Measurements from ENCODE around the gene SEC11A. TPM values are rescaled to one million over a fixed set of nuclear protein-coding genes. Genes with fewer than 3 reads are reported as not detected.

Gene SEC11A
- total and polyA plus RNA-seq, 4 donors: 56.7 to 90.2 (median 71.3) TPM

GRCh38 chr15:84658788-84659411 is 57.0 kb downstream of the SEC11A start:
- Histone ChIP-seq H3K9me3 (ENCODE audit: control insufficient read depth in 4 of 4, low read length in 3 of 4) (no peaks in the 10 kb centered on the region), H3K27ac (ENCODE audit: low read depth in 1 of 2, low read length in 2 of 2) (peak overlapping the region; percentile 4 to 47), H3K4me1 (ENCODE audit: control insufficient read depth in 4 of 4, insufficient read depth in 4 of 4, low read length in 3 of 4) (peaks cover 0 to 17% (median 11%) of the 10 kb centered on the region in 4 donors), H3K27me3 (ENCODE audit: control insufficient read depth in 4 of 4, insufficient read depth in 4 of 4, low read length in 3 of 4) (no peaks in the 10 kb centered on the region), H3K36me3 (ENCODE audit: control insufficient read depth in 4 of 4, insufficient read depth in 3 of 4, low read depth in 1 of 4, low read length in 3 of 4) (no peaks in the 10 kb centered on the region), H3K4me3 (ENCODE audit: low read depth in 1 of 3, low read length in 3 of 3) (peak overlapping the region in 1 of 3 donors; percentile 57), H3K9ac (ENCODE audit: low read depth in 1 of 2, low read length in 2 of 2) (peak overlapping the region in 1 of 2 donors; percentile 52)
- WGBS: 54% methylated on average over 7 of the region's 7 CpGs
- no peak for DNase-seq (ENCODE audit: low spot score)
- TF ChIP-seq FOXA1 (IDR thresholded peaks at IDR 0.05) (no peak), RAD21 (IDR thresholded peaks at IDR 0.05) (no peak), SP1 (IDR thresholded peaks at IDR 0.05) (no peak)

GRCh38 chr15:84658080-84658787 is 57.7 kb downstream of the SEC11A start, which contains the start of gene NMB:
Gene NMB (minus strand): TSS chr15:84658199. CDS start chr15:84658152, 47 bp downstream.
- Histone ChIP-seq H3K4me3 (ENCODE audit: low read depth in 1 of 3, low read length in 3 of 3) (peak within 1 kb of the TSS; percentile 16 to 57 (median 19)), H3K27ac (ENCODE audit: low read depth in 1 of 2, low read length in 2 of 2) (peak within 1 kb of the TSS; percentile 44 to 47), H3K27me3 (ENCODE audit: control insufficient read depth in 4 of 4, insufficient read depth in 4 of 4, low read length in 3 of 4) (no peaks in the 10 kb centered on the region), H3K9ac (ENCODE audit: low read depth in 1 of 2, low read length in 2 of 2) (peak within 1 kb of the TSS in 1 of 2 donors; percentile 52), H3K4me1 (ENCODE audit: control insufficient read depth in 4 of 4, insufficient read depth in 4 of 4, low read length in 3 of 4) (peaks cover 3 to 23% (median 16%) of the 10 kb centered on the region in 4 donors), H3K9me3 (ENCODE audit: control insufficient read depth in 4 of 4, low read length in 3 of 4) (no peaks in the 10 kb centered on the region), H3K36me3 (ENCODE audit: control insufficient read depth in 4 of 4, insufficient read depth in 3 of 4, low read depth in 1 of 4, low read length in 3 of 4) (no peaks in the 10 kb centered on the region)
- WGBS: under 1% methylated on average over 61 of the region's 61 CpGs
- DNase-seq (ENCODE audit: low spot score): peak; percentile 77
- TF ChIP-seq FOXA1 (IDR thresholded peaks at IDR 0.05) (no peak), FOXA2 (IDR thresholded peaks at IDR 0.05) (no peak), ZBTB33 (IDR thresholded peaks at IDR 0.05) (peak; percentile 79), RXRA (IDR thresholded peaks at IDR 0.05) (no peak), GABPA (IDR thresholded peaks at IDR 0.05 in 1 of 2, conservative IDR thresholded peaks at IDR 0.05 in 1 of 2) (no peak), HNF4G (IDR thresholded peaks at IDR 0.05) (no peak), JUND (IDR thresholded peaks at IDR 0.05) (no peak), NR2F2 (IDR thresholded peaks at IDR 0.05) (no peak), EGR1 (IDR thresholded peaks at IDR 0.05; ENCODE audit: low read depth in 2 of 2) (no peak), MAX (IDR thresholded peaks at IDR 0.05) (no peak), ATF3 (IDR thresholded peaks at IDR 0.05) (no peak), TAF1 (conservative IDR thresholded peaks at IDR 0.05) (no peak), CTCF (IDR thresholded peaks at IDR 0.05; ENCODE audit: low read depth, low read length, missing input control) (peak; percentile 54), REST (IDR thresholded peaks at IDR 0.05) (peak; percentile 20), SP1 (IDR thresholded peaks at IDR 0.05) (peak; percentile 25), HNF4A (conservative IDR thresholded peaks at IDR 0.05) (no peak), YY1 (IDR thresholded peaks at IDR 0.05) (peak; percentile 39), RAD21 (IDR thresholded peaks at IDR 0.05) (peak; percentile 59 to 71)

Data from liver (tissue), 9 donors.